Heart left ventricle (tissue), 13 donors: ENCODE measurements around the gene KCNAB1.

Source experiments
- POLR2A ChIP-seq, 2 donors: fragments of 450-650 bp; IDR thresholded peaks; one replicate each; pipeline ENCODE4 v1.6.1; 2017; ENCODE audit warnings: antibody characterized with exemption in 2 of 2, mild to moderate bottlenecking in 2 of 2, moderate library complexity in 2 of 2
- TF ChIP-seq, protein P1 (sequence below), 12 donors: fragments of 200-600 bp; sonication (generic) in 4 of 12; IDR thresholded peaks; one replicate each; pipeline versions ENCODE4 v1.5.0 to v1.8.0; 2018 to 2022; ENCODE audit warnings: antibody characterized with exemption in 12 of 12, mild to moderate bottlenecking in 5 of 12
- donor health status: ischemic (EF 13 %, LVEDD 7.1; RV severe dilation, severe dysfunction).
- donor health status: DM: no; HTN: yes; CAD: no.
- donor health status: DM: no; HTN: no; CAD: no.
- donor health status: ischemic (EF 25% LVEDD 6.9; RV normal size, moderate dysfunction).
- donor health status: ischemic (EF 25% LVEDD 5.7; RV mildly dilated, moderate dysfunction).
- donor health status: ischemic (EF 35%, LVEDD 5.7; RV mildly dilated, moderate dysfunction).
- donor health status: nonischemic (EF 11% LVEDD 7.7; RV severe dilation, severe dysfunction).
- donor health status: DM: yes; HTN: yes; CAD: no.
- donor health status: PGD.
- donor health status: ischemic (EF 29% LVEDD 5.4; RV normal size, mild dysfunction).
- donor health status: nonischemic (EF 23%, LVEDD 6.1; RV moderate dilation, normal function).

DNA sequence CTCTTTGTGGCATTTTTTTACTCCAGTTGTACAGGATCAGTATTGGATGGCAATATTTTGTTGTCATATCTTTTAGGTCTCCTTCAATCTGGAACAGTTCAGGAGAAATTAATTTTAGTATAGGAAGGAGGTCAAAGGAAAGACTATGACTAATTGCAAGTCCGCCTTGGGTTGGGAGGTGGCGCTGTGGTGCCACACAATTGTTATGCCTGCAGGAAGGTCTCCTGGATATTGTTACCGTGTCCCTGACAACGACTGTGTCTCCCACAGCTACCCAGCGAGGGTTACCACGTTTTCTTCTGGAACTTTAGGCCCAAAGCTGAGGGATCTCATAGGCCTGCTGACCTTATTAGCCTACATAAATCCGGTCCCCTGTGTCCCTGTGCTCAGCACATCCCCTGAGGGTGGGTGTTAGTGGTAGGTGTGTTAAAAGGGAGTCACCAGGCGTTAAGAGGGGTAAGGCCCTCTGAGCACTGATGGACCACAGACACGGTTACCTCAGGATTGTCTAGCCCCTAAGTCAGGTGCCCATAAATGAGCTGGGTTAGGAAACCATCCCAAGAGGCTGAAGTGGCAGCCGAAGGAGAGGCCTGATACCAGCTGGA is 31.5 kb downstream of the KCNAB1 start:
- TF ChIP-seq, protein P1, sequence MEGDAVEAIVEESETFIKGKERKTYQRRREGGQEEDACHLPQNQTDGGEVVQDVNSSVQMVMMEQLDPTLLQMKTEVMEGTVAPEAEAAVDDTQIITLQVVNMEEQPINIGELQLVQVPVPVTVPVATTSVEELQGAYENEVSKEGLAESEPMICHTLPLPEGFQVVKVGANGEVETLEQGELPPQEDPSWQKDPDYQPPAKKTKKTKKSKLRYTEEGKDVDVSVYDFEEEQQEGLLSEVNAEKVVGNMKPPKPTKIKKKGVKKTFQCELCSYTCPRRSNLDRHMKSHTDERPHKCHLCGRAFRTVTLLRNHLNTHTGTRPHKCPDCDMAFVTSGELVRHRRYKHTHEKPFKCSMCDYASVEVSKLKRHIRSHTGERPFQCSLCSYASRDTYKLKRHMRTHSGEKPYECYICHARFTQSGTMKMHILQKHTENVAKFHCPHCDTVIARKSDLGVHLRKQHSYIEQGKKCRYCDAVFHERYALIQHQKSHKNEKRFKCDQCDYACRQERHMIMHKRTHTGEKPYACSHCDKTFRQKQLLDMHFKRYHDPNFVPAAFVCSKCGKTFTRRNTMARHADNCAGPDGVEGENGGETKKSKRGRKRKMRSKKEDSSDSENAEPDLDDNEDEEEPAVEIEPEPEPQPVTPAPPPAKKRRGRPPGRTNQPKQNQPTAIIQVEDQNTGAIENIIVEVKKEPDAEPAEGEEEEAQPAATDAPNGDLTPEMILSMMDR (IDR thresholded peaks at IDR 0.05) = peak; percentile 53 to 79 (median 74)
- no peak for TF ChIP-seq POLR2A (IDR thresholded peaks at IDR 0.05)
